Measurements from ENCODE around the gene ZSWIM8. TPM values are rescaled to one million over a fixed set of nuclear protein-coding genes. Genes with fewer than 3 reads are reported as not detected.

ZSWIM8 gene
- total and polyA plus RNA-seq, 2 experiments from 2014 or later = 20.5 to 30.4 TPM

GRCh38 chr10:73802276-73802991, 17.0 kb downstream of the ZSWIM8 start:
- Histone ChIP-seq H3K27ac (ENCODE audit: low read depth) (no peak overlapping the region), H3K4me3 (no peak overlapping the region), H3K79me2 (replicated peaks; ENCODE audit: insufficient read depth) (no peaks in the 10 kb centered on the region), H3F3A (replicated peaks; ENCODE audit: low read depth) (no peaks in the 10 kb centered on the region), H3K36me3 (ENCODE audit: insufficient read depth) (peaks cover 3% of the 10 kb centered on the region; the same call in 1 of the 2 replicates), H3K4me2 (no peak overlapping the region), H3K4me1 (ENCODE audit: insufficient read depth) (no peaks in the 10 kb centered on the region), H3K27me3 (ENCODE audit: insufficient read depth) (no peaks in the 10 kb centered on the region), H4K20me1 (replicated peaks; ENCODE audit: insufficient read depth) (no peaks in the 10 kb centered on the region; the same call in 1 of the 2 replicates), H3K9me2 (ENCODE audit: insufficient read depth) (no peaks in the 10 kb centered on the region), H2AFZ (no peak overlapping the region)
- no peak for TF ChIP-seq ZNF331 (CRISPR knock-in tag; IDR thresholded peaks at IDR 0.05; ENCODE audit: low read depth)
- no peak for TF ChIP-seq CREB1 (CRISPR knock-in tag; IDR thresholded peaks at IDR 0.05; ENCODE audit: low read depth)
- no peak for TF ChIP-seq CTCF (conservative IDR thresholded peaks at IDR 0.05; ENCODE audit: low read depth in 2 of 2)
- no peak for TF ChIP-seq ZNF462 (CRISPR knock-in tag; IDR thresholded peaks at IDR 0.05)
- Mint-ChIP-seq H3K36me3 (ENCODE audit: low read depth) (peaks cover 50% of the 10 kb centered on the region), H3K4me3 (no peak overlapping the region), H3K9me3 (no peaks in the 10 kb centered on the region), H3K27me3 (ENCODE audit: insufficient read depth, low read depth, poor library complexity) (peaks cover 8% of the 10 kb centered on the region), H3K4me1 (no peaks in the 10 kb centered on the region; the same call in 2 of the 3 replicates), H3K27ac (no peak overlapping the region)
- DNase-seq (ENCODE audit: low spot score) = no peak
- no peak for ATAC-seq

All from GM23338 (cell line).